HG03196 (cell line): ENCODE measurements around the gene CNST.
A peak's percentile ranks its signal among the peaks of the same experiment; 100 is the strongest.
"Not testable (repeated sequence)": the region's sequence is repeated elsewhere in the genome, so short reads cannot be mapped to it uniquely, and the experiment has no call there.

Source experiments
- ATAC-seq: cut with Tn5 transposase; IDR thresholded peaks from one replicate; pipeline ENCODE4 v1.9.1; 2021; ENCODE audit not compliant: unreplicated experiment

Gene CNST

GRCh38 chr1:246669659-246670058 is 103.4 kb downstream of the CNST start:
- no peak for ATAC-seq

DNA sequence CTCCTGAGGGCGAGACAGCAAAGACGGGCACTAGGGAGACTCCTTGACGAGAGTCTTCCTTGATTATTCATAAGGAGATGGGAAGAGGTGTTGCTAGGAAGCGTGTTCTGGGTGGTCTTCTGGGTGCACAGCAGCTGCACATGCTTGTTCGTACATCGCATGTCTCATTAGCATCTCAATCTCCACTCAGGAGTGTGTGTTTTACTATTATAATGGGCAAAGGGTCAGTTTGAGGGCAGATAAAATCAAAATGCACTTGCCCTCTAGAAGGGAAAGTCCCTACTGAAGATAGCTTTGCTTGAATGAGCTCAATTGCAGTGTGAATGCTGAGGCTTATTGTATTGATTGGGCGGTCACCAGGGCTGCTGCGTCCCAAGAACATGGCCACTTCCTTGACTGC is 107.8 kb downstream of the CNST start:
- ATAC-seq, result no peak

DNA sequence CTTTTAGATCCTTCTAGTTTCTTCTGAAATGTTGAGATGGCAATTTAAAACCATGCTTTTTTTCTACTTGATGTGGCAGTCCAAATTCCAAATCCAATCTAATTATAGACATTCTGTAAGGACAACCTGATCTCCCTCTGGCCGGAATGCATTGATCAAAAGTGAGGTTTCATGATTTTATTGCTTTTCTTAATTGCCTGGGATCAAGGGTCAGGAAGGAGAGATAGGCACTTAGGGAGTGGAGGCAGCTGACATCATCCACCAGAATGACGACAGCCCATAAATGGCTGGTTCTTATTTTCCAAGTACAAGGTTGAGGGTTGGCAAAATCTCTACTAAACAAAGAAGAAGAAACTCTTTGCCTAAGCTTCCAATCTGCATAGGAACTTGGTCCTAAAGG is 111.6 kb downstream of the CNST start:
- ATAC-seq, result no peak

DNA sequence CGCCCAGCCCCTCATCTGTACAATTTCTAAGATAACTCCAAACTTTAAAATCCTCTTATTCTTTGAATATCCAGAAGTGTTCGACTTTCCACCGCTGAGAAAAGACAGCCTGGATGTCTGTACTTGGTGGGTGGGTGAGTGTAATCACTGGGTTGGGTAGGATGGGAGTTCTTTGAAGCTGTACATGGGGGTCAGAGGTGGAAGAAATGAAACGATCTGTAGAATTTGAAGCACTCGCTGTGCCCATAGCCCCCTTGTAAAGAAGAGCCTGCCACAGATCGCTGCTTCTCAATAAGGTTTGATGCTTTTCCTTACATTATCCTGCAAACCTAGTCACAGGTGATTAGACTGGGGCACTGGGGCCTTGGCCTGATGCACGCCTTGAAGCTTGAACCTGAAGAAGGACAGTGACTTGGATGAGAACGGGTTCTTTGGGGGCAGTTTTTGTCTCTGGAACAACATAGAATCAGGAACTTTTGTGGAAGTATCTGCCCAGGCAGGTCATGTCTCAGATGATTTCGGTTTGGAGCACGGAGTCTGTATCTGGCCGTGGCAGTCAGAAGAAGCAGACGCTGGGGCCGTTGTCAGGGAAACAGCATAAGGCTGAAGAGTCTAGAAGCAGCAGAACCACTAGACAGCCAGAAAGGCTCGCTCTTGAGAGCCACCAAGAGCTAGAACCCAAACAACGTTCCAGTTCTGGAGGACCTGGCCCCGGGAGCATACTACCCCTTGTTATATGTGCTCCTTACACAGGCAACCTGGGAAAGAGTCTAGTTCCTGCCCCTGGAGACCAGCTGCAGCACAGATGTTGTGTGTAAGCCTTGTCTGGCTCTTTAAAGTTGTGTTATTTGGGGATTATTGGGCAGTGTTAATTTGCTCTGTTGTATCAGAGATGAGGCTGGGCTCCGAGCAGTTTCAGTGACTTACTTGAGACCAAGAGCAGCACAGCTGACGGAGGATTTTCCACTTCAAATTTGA is 112.8 kb downstream of the CNST start:
- ATAC-seq, result no peak

DNA sequence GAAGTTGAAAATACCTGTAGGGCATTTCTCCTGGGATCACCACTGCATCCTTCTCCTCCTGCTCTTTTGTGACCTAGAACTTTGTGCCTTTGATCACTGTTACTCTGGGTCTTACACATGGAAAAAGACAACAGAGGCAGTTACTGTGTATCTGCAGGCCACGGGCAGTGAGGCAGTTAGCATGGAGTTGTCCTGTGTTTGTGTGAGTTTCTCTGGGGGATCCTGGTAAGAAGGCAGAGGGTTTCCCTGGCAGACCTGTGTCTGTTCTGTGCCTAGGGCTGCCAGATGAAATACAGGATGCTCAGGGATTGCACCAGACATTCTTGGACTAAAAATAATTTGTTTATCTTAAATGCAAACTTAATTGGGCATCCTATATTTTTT is 113.5 kb downstream of the CNST start:
- no peak for ATAC-seq

DNA sequence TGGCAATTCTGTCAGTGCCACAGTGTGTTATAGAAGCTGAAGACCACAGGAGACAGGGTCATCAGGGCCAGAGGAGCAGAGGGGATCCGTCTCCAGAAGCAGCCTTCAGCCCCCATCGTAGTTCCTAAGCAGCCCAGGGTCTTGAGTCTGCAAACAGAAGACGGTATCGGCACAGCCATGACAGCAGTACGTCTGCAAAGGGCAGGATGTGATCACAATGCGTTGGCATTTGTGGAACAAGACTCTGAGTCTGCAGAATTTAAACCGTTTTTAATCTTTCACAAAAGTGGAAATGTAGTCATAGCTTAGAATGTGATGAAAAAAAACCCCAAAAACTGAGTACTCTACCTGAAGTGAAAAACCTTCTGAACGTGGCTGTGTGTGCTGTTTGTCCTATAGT is 113.9 kb downstream of the CNST start:
- ATAC-seq, result no peak

DNA sequence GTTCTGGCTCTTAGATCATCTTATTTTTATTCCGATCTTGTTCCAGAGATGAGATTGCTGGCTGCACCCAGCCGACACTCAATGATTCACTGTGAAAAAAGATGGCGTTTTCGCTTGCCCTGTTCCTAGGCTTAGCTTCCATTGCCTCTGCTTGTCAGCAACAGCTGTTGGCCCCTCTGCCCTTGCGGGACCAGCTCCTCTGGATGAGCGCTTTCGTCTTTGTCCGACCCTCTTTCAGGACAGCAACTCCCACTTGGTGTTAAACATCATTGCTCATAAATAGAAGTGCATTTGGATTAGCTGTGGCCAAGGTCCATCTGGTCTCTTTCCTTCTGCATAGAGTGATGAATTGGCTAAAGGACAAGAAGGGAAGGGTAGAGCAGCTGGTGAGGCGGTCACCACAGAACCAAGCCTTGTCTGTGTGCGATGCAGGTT is 114.5 kb downstream of the CNST start:
- no peak for ATAC-seq

DNA sequence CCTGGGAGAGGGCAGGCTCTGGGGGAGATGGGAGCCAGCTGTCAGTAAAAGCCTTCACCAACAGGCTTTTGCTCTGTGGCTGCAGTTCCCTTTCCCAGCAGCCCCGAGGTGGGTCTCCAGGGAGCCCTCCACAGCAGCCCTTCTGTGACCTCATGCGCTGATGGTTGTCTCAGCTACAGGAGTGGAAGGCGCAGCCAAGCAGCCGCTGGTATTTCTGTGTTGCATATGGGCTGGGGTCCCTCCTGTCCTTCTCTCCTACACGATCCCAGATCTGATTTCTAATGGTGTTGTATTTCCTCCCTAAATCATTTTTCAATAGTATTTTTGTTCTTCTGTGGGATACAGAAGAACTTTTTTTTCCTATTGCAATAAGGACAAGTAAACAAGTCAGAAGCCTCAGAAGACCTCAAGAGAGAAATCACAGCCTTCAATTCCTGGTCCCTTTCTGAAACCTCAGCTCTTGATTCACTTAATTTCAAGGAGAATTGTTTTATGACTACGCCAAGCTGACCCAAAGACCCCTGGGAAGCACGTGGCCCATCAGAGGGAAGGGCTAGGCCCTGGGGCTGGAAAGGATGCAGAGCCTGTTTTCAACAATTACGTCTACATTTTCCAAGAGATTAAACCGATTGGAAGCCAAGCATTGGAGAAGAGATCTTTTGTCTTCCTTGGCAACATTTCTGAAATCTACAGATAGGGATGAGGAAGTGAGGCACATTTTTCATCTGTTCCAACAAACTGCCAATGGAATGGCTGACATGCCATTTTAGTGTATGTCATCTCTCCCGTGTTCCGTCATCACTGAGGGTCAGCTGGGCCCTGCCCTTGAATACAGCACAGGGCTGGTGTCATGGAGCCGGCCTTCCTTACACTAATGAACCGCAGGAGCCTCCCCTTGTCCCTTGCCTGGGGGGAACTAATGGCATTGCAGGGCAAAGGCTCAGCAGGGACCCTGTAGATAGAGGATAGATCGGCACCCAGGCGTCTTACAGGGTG is 115.9 kb downstream of the CNST start:
- no peak for ATAC-seq

- no peak for ATAC-seq
Measured at GRCh38 chr1:246683521-246683920, 117.3 kb downstream of the CNST start.

- ATAC-seq, result no peak
Measured at GRCh38 chr1:246687002-246687401, 120.7 kb downstream of the CNST start.

GRCh38 chr1:246689409-246690008 is 123.3 kb downstream of the CNST start:
- peak; percentile 88 for ATAC-seq

GRCh38 chr1:246690100-246690499 is 123.8 kb downstream of the CNST start:
- ATAC-seq, result no peak

DNA sequence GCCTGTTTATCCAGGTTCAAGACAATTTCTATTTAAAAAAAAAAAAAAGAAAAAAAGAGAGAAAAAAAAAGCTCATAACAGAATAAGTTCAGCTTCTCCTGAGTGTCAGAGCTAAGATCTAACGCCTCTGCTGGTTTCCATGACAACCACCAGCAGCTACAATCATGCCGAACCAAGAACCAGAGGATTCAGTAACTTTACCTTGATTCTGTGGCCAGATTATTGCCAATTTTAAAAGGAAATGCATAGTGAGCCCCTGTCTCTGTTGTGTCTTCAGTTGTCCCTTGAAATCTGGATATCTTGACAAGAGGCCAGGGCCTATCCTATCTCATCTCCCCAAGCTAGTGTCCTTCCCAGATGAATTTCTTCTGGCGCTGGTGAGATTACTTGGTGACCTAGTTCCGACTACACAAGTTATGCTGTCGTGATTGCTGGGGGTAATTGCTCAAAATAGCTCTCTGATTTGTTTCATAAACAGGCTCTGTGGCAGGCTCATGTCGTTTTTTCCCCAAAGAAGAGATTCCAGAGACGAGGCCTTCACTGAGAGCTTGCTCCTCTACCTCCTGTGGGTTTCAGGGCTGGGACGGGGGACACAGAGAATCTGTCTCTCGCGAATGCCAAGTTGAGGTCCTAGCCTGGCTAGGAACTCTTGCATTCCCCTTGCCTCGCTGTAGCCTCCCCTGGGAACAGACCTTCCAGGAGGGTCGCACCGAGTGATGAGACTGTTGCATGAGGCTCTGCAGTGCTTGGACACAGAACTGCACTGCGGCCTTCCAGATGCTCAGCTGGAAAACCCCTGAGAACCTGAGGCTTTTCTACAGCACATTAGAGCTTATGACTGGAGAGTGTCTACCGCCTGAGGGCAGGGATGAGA is 125.6 kb downstream of the CNST start:
- no peak for ATAC-seq

DNA sequence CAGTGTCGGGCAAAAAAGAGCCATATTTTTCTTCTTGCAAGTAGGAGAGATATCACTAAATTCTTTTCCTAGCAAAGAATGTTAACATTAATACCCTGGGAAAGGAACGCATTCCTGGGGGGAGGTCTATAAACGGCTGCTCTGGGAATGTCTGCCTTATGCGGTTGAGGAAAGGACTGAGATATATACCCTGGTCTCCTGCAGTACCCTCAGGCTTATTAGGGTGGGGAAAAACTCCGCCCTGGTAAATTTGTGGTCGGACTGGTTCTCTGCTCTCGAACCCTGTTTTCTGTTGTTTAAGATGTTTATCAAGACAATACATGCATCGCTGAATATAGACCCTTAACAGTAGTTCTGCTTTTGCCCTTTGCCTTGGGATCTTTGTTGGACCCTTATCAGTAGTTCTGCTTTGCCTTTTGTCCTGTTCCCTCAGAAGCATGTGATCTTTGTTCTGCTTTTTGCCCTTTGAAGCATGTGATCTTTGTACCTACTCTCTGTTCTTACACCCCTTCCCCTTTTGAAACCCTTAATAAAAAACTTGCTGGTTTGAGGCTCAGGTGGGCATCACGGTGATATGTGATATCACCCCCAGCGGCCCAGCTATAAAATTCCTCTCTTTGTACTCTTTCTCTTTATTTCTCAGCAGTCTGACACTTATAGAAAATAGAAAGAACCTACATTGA is 128.1 kb downstream of the CNST start:
- ATAC-seq, result not testable (repeated sequence)

DNA sequence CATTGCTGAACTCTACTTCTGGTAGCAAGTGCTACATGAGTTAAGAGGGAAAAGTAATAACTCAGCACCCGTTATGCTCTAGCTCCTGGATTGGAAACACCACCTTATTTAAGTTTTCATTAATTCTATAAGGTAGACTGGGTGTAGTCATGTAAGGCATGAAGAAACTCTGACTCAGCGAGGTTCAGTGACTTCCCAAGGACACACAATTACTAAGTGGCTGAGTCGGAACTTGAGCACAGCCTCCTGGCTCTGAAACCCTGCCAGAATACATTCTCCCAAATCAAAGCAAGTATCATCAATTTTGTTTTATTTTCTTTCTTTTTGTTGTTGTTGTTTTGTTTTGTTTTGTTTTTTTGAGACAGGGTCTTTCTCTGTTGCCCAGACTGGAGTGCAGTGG is 128.9 kb downstream of the CNST start:
- ATAC-seq, result no peak

DNA sequence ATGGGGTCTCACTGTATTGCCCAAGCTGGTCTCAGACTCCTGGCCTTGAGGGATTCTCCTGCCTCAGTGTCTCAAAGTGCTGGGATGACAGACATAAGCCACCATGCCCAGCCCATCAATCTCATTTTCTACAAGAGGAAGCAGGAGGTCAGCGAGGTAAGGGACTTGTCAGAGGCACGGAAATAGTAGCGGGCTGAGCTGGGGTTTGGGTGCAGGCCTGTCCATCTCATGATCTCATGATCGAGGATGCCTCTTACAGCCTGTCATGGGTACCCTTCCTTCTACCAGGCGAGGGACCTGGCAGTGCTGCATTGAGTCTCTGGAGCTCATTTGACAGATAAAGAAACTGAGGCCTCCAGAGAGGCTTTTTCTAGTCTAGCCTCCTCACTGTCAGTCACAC is 129.4 kb downstream of the CNST start:
- ATAC-seq, result no peak

GRCh38 chr1:246698466-246699094 is 132.3 kb downstream of the CNST start:
- no peak for ATAC-seq

GRCh38 chr1:246699095-246699735 is 133.0 kb downstream of the CNST start:
- ATAC-seq, result peak; percentile 98

- no peak for ATAC-seq
Measured at GRCh38 chr1:246703581-246703980, 137.3 kb downstream of the CNST start.
